ENCODE data around the gene NIBAN1.
"Not testable (repeated sequence)": the region's sequence is repeated elsewhere in the genome, so short reads cannot be mapped to it uniquely, and the experiment has no call there.

The NIBAN1 gene

DNA sequence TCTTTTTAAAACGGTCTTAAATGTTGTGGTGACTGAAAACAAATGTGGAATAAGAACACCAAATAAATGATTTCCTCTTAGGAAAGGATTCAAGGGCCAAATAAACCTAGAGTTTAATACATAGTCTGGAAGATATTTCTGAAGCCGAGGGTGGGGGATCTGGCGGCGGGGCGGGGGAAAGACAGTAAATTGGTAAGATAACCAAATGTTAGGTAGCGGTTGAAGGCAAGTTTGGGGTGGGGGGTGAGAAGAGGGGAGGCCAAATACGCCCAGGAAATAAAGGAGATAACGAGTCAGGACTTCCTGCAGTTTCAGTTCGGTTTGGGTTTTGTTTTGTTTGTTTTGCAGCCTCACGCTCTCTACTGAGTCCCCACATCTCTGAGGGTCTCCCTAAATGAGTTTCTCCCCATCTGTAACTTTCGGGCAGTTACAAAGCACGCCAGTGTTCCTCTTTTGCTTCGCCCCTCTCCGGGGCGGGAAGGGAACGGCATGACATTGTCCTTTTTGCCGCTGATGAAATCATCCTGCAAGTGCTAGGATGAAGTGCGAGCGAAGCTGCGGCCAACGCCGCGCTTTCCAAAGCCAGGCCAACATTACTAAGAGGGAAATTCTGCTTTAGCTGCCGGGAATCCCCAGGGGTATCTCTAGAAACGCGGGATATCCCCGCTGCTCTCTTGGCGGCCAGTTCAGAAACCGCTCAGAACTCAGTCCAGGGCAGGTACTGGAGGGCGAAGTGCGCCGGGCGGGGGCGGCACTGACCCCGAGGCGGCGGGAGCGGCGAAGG is 844 bp downstream of the NIBAN1 start:
- peak in 4 of 5 experiments; percentile 19 to 83 (median 62) for DNase-seq

DNA sequence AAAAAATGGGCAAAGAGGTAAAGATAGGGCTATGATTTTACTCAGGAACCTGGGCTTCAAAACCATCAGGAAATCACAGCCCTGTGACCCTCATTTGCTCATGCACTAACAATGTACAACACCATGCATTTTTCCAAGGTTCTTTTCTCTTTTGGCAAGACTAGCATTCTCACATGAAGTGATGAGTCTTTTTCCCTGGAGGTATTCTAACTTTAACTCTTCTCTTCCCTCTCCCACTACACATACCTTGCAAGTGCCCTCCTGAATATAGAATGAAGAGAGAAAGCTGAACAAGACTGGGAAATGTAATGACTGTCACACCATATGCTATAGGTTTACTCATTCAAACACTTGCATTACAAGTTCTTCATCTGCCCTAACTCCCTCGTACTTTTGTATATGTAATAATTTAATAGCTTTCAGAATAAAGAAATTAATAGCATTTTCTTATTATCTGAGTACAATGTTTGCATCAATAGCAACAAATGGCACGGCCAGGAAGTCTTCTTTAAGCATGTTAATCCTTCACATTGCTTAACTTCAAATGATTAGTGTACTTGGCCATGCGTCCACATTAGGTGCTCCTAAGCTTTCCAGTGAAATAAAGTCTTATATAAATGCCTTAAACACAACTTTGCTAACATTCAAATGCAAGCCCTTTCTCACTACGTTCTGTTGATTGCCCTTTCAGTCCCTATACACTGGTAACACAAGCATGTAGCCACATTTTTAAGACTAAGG is 1.8 kb downstream of the NIBAN1 start:
- peak in 1 of 5 experiments; percentile 17 for DNase-seq

GRCh38 chr1:184971522-184972265 is 2.6 kb downstream of the NIBAN1 start:
- no peak for DNase-seq

GRCh38 chr1:184970691-184971161 is 3.6 kb downstream of the NIBAN1 start:
- peak in 1 of 5 experiments; percentile 12 for DNase-seq

DNA sequence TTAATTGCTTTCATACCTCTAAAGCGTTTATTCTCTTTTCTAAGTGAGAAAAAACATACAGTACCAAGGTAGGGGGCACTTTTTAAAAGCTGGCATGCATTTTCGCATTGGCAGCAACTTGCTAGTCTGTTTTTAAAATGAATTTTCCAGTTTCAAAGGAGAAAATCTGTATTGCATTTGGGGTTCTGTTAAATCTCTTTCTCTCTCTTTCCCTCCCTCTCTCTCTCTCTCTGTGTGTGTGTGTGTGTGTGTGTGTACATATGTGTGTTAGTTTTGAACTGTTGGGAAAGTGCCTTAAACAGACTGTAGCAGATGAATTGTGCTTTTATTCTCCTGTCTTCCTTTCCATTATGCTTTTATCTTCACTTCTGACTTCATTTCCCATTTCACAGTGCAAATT is 7.3 kb downstream of the NIBAN1 start:
- DNase-seq = no peak

- no peak for DNase-seq
Measured at GRCh38 chr1:184965944-184966860, 8.1 kb downstream of the NIBAN1 start.

DNA sequence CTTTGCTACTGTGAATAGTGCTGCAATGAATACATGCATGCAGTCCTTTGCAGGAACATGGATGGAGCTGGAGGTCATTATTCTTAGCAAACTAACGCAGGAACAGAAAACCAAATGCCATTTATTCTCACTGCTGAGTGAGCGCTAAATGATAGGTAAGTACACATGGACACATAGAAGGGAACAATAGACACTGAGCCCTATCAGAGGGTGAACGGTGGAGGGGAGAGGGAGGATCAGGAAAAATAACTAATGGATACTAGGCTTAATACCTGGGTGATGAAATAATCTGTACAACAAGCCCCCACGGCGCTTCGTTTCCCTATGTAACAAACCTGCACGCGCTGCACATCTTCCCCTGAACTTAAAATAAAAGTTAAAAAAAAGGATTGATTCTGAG is 8.9 kb downstream of the NIBAN1 start:
- no peak for DNase-seq

DNA sequence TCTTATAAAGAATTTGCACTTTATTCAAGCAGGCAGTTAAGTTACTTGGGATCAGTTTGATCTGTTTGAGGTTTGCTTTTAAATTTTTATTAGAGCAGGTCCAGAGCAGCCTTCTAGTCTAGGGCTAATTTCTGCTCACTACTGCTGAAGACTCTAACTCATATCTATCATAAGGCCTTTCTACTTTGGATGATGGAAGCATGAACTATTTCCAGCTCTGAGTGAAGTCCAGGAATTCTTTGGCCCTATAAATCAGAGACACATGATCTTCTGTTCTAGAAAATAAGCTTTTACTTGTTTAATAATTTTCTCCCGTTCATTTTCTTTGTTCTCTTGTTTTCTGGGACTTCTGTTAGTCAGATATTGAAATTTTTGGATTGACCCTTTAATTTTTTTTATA is 14.7 kb downstream of the NIBAN1 start:
- DNase-seq = no peak

DNA sequence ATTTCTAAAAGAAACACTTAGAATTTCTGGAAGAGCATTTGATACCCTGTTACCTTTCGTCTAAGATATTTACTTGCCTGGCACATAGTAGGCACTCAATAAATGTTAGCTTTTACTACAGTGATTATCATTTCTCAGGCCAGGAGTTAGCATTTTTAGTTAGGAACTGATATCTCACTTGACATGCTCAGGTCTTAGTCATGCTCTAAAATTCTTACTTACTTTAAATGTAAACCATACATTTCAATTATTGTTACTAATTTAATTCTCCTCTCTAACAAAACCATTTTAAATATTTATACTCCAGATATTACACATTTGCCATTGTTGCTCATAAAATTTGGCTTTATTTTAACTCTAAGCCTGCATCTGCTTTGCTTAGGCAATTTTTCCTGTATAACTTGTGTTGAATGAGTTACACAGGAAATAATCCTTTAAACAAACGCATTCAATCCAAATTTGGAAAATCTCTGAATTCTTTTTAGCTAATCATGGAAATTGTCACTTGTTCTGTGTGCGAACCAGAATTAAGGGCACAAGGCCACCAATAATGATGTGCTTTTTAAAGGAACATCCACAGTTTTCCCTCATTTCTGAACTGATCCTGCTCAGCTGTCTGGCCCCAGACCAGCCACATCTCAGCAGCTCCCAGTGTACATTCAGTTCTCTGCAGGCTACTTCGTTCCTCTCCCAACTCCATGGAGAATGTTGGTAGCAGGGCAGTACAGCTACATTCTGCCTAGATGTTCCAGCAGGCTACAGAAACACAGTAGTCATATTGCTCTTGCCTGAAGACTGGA is 15.6 kb downstream of the NIBAN1 start:
- no peak for DNase-seq

DNA sequence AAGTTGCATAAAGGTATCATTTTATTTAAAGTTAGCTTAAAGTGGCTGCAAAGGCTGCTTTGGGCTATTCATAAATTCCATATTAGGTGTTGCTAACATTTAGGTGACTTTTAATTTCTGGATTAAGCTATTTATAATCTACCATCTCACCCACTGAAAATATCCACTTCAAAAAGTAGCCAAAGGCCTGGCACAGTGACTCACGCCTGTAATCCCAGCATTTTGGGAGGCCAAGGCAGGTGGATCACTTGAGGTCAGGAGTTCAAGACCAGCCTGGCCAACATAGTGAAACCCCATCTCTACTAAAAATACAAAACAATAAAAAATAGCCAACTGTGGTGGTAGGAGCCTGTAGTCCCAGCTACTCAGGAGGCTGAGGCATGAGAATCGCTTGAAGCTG is 16.4 kb downstream of the NIBAN1 start:
- DNase-seq = not testable (repeated sequence)

DNA sequence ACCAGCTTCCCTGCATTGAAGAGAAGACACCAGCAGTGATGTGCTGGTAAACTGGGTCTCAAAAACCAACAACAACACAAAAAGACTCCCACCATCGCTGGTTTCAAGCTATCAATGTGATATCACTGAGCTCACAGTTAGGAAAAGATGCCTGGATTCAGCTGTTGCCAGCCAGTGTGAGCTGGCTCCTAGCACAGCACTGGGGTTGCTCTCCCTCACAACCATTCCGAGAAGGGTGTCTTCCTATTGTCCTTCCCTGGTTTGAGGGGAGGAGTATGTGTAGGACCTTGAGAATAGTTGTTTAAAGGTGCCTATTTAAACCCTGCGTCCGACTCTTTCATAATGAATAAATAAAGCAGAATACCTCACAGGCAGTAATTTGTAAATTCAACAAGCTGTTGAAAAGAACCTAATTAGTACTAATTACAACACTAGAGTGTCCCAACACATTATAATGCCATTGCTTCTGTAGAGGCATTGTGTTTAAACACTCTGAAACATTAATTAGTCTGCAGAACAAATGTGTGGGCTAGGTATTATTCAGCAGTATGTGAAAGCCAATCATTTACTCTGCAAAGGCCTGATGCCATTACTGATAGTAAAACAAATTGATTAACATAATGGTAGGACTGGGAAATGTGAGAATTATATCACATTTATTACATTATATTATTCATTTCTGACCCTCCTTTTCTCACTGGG is 17.2 kb downstream of the NIBAN1 start:
- DNase-seq = no peak

- no peak for DNase-seq
Measured at GRCh38 chr1:184954232-184954995, 19.9 kb downstream of the NIBAN1 start.

DNA sequence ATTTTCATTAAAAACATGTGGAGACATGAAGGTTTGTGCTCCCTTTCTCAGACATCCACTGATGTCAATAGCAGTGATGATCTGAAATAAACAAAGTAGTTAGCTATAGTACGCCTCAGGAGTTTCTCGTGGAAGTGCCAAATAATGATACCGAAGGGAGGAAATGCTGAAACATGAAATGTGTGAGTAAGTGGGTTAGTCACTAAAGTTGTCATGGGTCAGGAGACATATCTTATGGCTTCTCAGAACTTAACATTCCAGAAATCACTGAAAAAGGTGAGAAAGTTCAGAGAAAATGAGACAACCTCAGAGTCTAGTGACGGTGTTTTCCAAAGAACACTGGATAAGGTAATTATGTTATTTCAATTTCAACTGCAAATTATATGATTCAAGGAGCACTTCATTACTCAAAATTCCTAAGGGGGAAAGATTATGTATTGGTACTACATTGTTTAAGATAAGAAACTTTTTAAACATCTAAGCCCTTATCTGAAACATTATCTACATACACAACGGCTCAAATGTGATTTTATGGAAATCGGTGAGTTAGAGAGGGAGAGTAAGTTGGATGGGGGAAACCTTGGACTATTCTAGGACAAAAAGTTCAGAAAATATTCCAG is 20.6 kb downstream of the NIBAN1 start:
- DNase-seq = no peak

- DNase-seq = no peak
Measured at GRCh38 chr1:184952428-184952827, 21.9 kb downstream of the NIBAN1 start.

- DNase-seq = no peak
Measured at GRCh38 chr1:184951788-184952187, 22.5 kb downstream of the NIBAN1 start.

- DNase-seq = no peak
Measured at GRCh38 chr1:184950906-184951305, 23.4 kb downstream of the NIBAN1 start.

GRCh38 chr1:184950227-184950626 is 24.1 kb downstream of the NIBAN1 start:
- no peak for DNase-seq

DNA sequence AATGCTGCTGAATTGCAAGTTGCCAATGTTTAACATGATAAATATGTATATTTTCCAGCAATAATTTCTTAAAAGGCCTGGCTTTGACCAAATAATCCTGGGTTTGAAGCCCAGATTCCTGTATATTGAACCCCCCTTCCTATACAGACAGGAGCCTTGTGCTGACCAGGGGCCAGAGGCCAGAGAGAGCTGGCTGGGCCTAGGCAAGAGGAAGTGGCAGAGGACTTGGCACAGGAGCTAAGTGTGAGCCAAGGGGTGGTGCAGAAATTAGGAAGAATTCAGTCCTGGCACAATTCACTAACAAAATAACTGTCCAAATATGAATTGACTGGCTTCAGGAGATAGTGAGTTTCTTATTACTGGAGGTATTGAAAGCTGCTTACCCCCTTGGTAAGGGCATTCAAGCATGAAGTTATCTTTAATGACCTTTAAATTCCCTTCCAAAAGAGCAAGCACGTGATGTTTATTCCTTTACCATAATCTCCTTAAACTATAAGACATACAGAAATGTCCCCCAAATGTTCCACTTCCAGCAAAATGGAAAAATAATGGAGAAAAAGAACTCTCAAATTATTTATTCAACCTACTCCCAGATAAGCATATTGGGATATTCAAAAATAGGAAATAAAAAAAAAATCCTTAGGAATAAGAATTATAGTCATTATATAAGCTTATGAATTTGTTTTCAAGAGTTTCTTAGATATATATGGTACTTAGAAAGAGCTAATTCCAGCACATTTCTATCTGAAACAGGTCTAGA is 26.6 kb downstream of the NIBAN1 start:
- no peak for DNase-seq

Data from T-helper 2 cell (primary cell).